SU-DHL-6 (cell line): ENCODE results near the gene TTLL13.

ENCODE experiments used
- CTCF ChIP-seq: fragments of 200-600 bp; sonication (generic); IDR thresholded peaks from one replicate; pipeline ENCODE4 v1.5.1; 2017; ENCODE audit warnings: antibody characterized with exemption, mild to moderate bottlenecking, low read length, moderate library complexity; ENCODE audit not compliant: insufficient read depth, poor library complexity, severe bottlenecking
- EZH2phosphoT487 ChIP-seq: fragments of 200-600 bp; sonication (generic), shearing (Covaris generic); conservative IDR thresholded peaks from 2 replicates; pipeline ENCODE4 v1.6.1; 2018; ENCODE audit warnings: mild to moderate bottlenecking, antibody characterized with exemption, low read length, moderate library complexity, mixed read lengths

- no peak for TF ChIP-seq CTCF
- no peak for TF ChIP-seq EZH2phosphoT487
Measured at GRCh38 chr15:90232941-90233386, 16.4 kb upstream of the TTLL13 start.
